ENCODE measurements around the gene DCANP1.

DCANP1 gene

DNA sequence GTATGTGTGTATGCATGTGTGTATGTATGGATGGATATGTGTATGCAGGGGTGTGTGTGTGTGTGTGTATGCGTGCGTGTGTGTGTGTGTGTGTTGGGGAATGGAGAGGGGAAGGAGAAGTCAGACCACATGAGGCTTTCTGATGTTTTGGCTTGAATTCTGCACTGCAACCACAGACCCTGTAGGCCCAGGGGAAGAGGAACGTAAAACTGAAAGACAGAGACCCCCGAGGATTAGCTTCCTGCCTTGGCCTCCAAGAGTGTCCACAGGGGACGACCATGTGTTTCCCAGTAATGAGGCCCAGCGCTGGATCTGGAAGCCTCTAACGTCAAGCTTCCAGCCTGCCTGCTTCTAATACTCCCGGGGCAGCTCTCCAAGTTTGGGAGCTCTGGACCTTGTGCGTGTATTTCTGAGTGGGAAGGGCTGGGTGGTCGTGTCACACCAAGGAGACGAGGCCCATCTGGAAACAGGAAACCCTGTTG, 5.8 kb downstream of the DCANP1 start:
- TF ChIP-seq CTCF (IDR thresholded peaks at IDR 0.05; ENCODE audit: borderline replicate concordance, insufficient read depth, low read depth, low read length): no peak
- H3K4me3 ChIP-seq (ENCODE audit: low read depth, low read length): no peak overlapping the region

GRCh38 chr5:135440916-135441315, 6.2 kb downstream of the DCANP1 start:
- no peak for TF ChIP-seq CTCF (IDR thresholded peaks at IDR 0.05; ENCODE audit: borderline replicate concordance, insufficient read depth, low read depth, low read length)
- no peak overlapping the region for H3K4me3 ChIP-seq (ENCODE audit: low read depth, low read length)

DNA sequence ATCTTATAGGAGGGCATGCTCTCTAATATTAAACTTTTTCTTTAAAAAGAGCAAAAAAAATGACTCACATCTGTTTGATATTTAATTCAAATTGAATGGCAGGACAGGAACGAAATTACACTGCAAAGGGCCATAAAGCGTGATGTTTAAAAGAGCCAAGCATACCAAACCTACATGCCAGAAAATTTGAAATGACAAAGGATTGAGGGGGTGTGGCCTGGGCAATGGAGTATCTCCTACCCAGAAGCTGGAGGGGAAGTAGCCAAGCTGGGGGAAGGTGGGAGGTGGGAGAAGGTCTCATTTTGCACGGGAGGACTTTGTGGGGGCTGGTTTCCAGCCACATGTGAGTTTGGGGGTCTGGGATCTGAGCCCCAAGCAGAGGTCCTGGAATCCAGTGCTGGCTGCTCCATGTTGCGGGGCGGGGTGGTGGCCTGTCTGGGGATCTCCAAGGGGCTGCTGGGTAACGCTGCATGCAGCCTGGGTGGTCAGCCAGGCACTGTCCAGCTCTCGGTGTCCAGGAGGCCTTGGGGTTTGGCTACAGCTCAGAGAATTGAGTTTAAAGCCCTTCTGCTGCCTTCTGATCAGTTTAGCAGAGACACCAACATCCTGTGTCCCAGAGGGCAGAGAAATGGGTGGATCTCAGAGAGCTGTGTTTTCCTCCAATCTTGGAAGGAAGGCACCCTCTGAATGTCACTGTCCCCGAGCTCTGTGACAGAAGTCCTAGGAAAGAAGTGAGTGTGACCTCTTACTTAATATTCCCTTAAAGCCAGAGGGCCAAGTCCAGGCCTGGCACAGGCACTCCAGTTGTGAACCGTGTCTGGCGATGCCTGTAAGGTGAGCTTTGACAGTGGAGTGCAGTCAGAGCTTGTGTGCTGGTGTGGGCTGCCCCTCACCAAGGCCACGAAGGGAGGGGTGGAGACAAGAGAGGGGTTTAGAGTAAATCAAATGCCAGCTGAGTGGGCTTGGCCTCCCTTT, 7.6 kb downstream of the DCANP1 start:
- H3K4me3 ChIP-seq (ENCODE audit: low read depth, low read length): no peak overlapping the region
- no peak for TF ChIP-seq CTCF (IDR thresholded peaks at IDR 0.05; ENCODE audit: borderline replicate concordance, insufficient read depth, low read depth, low read length)

- TF ChIP-seq CTCF (IDR thresholded peaks at IDR 0.05; ENCODE audit: borderline replicate concordance, insufficient read depth, low read depth, low read length): no peak
- no peak overlapping the region for H3K4me3 ChIP-seq (ENCODE audit: low read depth, low read length)
Observed at GRCh38 chr5:135438636-135439221, 8.4 kb downstream of the DCANP1 start.

- no peak overlapping the region for H3K4me3 ChIP-seq (ENCODE audit: low read depth, low read length)
- TF ChIP-seq CTCF (IDR thresholded peaks at IDR 0.05; ENCODE audit: borderline replicate concordance, insufficient read depth, low read depth, low read length): no peak
Observed at GRCh38 chr5:135437796-135438560, 9.2 kb downstream of the DCANP1 start.

GRCh38 chr5:135437422-135437795, 9.7 kb downstream of the DCANP1 start:
- no peak overlapping the region for H3K4me3 ChIP-seq (ENCODE audit: low read depth, low read length)
- no peak for TF ChIP-seq CTCF (IDR thresholded peaks at IDR 0.05; ENCODE audit: borderline replicate concordance, insufficient read depth, low read depth, low read length)

All from GM12875 (cell line).